ENCODE measurements around the gene TIMM50.

DNA sequence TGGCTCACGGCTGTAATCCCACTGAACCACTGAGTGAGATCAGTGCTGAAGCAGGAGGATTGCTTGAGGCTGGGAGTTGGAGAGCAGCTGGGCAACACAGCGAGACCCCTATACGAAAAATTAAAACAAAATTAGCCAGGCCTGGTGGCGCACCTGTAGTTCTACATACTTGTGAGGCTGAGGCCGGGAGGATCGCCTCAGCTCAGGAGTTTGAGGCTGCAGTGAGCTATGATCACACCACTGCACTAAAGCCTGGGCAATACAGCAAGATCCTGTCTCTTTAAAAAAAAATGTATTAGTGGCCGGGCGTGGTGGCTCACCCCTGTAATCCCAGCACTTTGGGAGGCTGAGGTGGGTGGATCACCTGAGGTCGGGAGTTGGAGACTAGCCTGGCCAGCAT, 28.0 kb downstream of the TIMM50 start:
- TF ChIP-seq POLR2A (IDR thresholded peaks at IDR 0.05) (no peak), CTCF (IDR thresholded peaks at IDR 0.05) (no peak)
